ENCODE data around the gene ZNF33B. TPM values are rescaled to one million over a fixed set of nuclear protein-coding genes. Genes with fewer than 3 reads are reported as not detected.

ZNF33B gene
- total RNA-seq, 2 experiments from 2014 or later, result 12.6 to 19.9 TPM

GRCh38 chr10:42632564-42632963 is 5.8 kb downstream of the ZNF33B start:
- intact Hi-C loops (cut with micrococcal nuclease; ENCODE audit: unreplicated experiment), result loop anchor here (10.0 kb wide), 1 partner anchor 502 kb away; the partner anchor contains the start of gene CSGALNACT2

DNA sequence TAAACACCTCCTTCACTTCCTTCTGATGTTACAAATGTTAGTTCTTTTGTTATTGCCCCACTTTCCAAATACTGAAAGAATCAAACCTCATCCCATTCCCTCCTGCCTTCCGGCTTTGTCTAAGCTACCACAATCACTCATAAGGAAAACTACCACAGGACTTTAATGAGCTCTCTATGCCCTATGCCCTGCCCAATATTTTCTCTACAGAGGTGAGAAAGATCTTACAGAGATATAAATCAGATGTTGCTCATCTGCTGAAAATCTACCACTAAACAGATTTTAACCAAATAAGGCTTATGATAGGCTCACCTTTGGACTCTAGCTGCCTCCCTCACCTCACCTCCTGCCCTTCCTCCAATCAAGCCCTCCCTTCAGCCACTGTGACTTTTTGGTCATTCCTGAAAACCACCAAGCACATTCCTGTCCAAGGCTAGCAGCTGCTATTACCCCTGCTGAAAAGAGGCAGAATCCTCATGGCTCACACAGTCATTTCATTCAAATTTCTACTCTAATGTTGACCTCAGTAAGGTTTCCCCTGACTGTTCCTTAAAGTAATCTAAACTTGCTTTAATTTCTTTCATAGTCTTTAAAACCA is 7.7 kb downstream of the ZNF33B start:
- intact Hi-C loops (cut with micrococcal nuclease; ENCODE audit: unreplicated experiment), result loop anchor here (10.0 kb wide), 1 partner anchor 504 kb away; the partner anchor contains the start of gene CSGALNACT2
- Histone ChIP-seq H3K4me3 (ENCODE audit: low read depth, low read length, poor library complexity, severe bottlenecking) (no peak overlapping the region), H3K36me3 (ENCODE audit: insufficient read depth, low read length) (peaks cover 84% of the 10 kb centered on the region), H3K9me3 (ENCODE audit: low read length) (no peaks in the 10 kb centered on the region), H3K4me2 (ENCODE audit: low read length) (no peak overlapping the region), H2AFZ (ENCODE audit: low read length) (no peak overlapping the region), H4K20me1 (ENCODE audit: insufficient read depth, low read length) (no peaks in the 10 kb centered on the region), H3K27ac (ENCODE audit: low read depth, low read length, poor library complexity, severe bottlenecking) (no peak overlapping the region), H3K9me2 (ENCODE audit: insufficient read depth, low read length) (no peaks in the 10 kb centered on the region), H3K79me2 (ENCODE audit: insufficient read depth, low read depth, low read length) (peaks cover 6% of the 10 kb centered on the region; the same call in 1 of the 2 replicates), H3K4me1 (ENCODE audit: insufficient read depth, low read length, poor library complexity, severe bottlenecking) (no peaks in the 10 kb centered on the region)
- no peak for DNase-seq (ENCODE audit: low spot score)
- no peak for TF ChIP-seq EZH2phosphoT487 (IDR thresholded peaks at IDR 0.05; ENCODE audit: borderline replicate concordance, low read depth, low read length)
- TF ChIP-seq, protein P1, sequence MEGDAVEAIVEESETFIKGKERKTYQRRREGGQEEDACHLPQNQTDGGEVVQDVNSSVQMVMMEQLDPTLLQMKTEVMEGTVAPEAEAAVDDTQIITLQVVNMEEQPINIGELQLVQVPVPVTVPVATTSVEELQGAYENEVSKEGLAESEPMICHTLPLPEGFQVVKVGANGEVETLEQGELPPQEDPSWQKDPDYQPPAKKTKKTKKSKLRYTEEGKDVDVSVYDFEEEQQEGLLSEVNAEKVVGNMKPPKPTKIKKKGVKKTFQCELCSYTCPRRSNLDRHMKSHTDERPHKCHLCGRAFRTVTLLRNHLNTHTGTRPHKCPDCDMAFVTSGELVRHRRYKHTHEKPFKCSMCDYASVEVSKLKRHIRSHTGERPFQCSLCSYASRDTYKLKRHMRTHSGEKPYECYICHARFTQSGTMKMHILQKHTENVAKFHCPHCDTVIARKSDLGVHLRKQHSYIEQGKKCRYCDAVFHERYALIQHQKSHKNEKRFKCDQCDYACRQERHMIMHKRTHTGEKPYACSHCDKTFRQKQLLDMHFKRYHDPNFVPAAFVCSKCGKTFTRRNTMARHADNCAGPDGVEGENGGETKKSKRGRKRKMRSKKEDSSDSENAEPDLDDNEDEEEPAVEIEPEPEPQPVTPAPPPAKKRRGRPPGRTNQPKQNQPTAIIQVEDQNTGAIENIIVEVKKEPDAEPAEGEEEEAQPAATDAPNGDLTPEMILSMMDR (conservative IDR thresholded peaks at IDR 0.05; ENCODE audit: low read length), result no peak
- ChIA-PET CTCF (ENCODE audit: unreplicated experiment) (no interaction called here), POLR2A (no interaction called here)
- no TSS peak for BruUV-seq (replicated peaks)

More at GRCh38 chr10:42632564-42632963, 5.8 kb downstream of the ZNF33B start:
- TF ChIP-seq, protein P1 (conservative IDR thresholded peaks at IDR 0.05; ENCODE audit: low read length), result no peak
- no peak for TF ChIP-seq EZH2phosphoT487 (IDR thresholded peaks at IDR 0.05; ENCODE audit: borderline replicate concordance, low read depth, low read length)
- no peaks in the 10 kb centered on the region for H3K9me3 ChIP-seq (ENCODE audit: low read length)
- no peak overlapping the region for H2AFZ ChIP-seq (ENCODE audit: low read length)
- ChIA-PET POLR2A (no interaction called here), CTCF (ENCODE audit: unreplicated experiment) (no interaction called here)
- peaks cover 23% of the 10 kb centered on the region for H3K79me2 ChIP-seq (ENCODE audit: insufficient read depth, low read depth, low read length)
- no TSS peak for BruUV-seq (replicated peaks)
- peaks cover 9% of the 10 kb centered on the region for H3K4me1 ChIP-seq (ENCODE audit: insufficient read depth, low read length, poor library complexity, severe bottlenecking)
- DNase-seq (ENCODE audit: low spot score), result no peak
- H3K4me3 ChIP-seq (ENCODE audit: low read depth, low read length, poor library complexity, severe bottlenecking), result no peak overlapping the region
- no peak overlapping the region for H3K4me2 ChIP-seq (ENCODE audit: low read length)
- peaks cover 78% of the 10 kb centered on the region for H3K36me3 ChIP-seq (ENCODE audit: insufficient read depth, low read length)
- H4K20me1 ChIP-seq (ENCODE audit: insufficient read depth, low read length), result no peaks in the 10 kb centered on the region
- H3K27ac ChIP-seq (ENCODE audit: low read depth, low read length, poor library complexity, severe bottlenecking), result no peak overlapping the region
- H3K9me2 ChIP-seq (ENCODE audit: insufficient read depth, low read length), result no peaks in the 10 kb centered on the region

GRCh38 chr10:42623929-42624328 is 14.4 kb downstream of the ZNF33B start:
- no peak overlapping the region for H3K4me2 ChIP-seq (ENCODE audit: low read length)
- no TSS peak for BruUV-seq (replicated peaks)
- H3K4me1 ChIP-seq (ENCODE audit: insufficient read depth, low read length, poor library complexity, severe bottlenecking), result no peaks in the 10 kb centered on the region
- TF ChIP-seq EZH2phosphoT487 (IDR thresholded peaks at IDR 0.05; ENCODE audit: borderline replicate concordance, low read depth, low read length), result no peak
- TF ChIP-seq, protein P1 (conservative IDR thresholded peaks at IDR 0.05; ENCODE audit: low read length), result no peak
- intact Hi-C loops (cut with micrococcal nuclease; ENCODE audit: unreplicated experiment), result no loop called here
- no peaks in the 10 kb centered on the region for H4K20me1 ChIP-seq (ENCODE audit: insufficient read depth, low read length)
- H3K79me2 ChIP-seq (ENCODE audit: insufficient read depth, low read depth, low read length), result no peaks in the 10 kb centered on the region
- no peaks in the 10 kb centered on the region for H3K9me2 ChIP-seq (ENCODE audit: insufficient read depth, low read length)
- no peak overlapping the region for H3K27ac ChIP-seq (ENCODE audit: low read depth, low read length, poor library complexity, severe bottlenecking)
- DNase-seq (ENCODE audit: low spot score), result no peak
- POLR2A ChIA-PET, result no interaction called here
- H3K36me3 ChIP-seq (ENCODE audit: insufficient read depth, low read length), result peaks cover 87% of the 10 kb centered on the region
- CTCF ChIA-PET (ENCODE audit: unreplicated experiment), result no interaction called here
- H2AFZ ChIP-seq (ENCODE audit: low read length), result no peak overlapping the region
- H3K9me3 ChIP-seq (ENCODE audit: low read length), result no peaks in the 10 kb centered on the region
- H3K4me3 ChIP-seq (ENCODE audit: low read depth, low read length, poor library complexity, severe bottlenecking), result no peak overlapping the region

Measured in OCI-LY7 (cell line).